Fibroblast of skin of back (primary cell): ENCODE measurements around the gene SHISAL1.
"Not testable (repeated sequence)": the region's sequence is repeated elsewhere in the genome, so short reads cannot be mapped to it uniquely, and the experiment has no call there.

ENCODE experiments used
- DNase-seq: peaks from one replicate; pipeline ENCODE4 v3.0.0-alpha.2; 2013

The SHISAL1 gene

GRCh38 chr22:44328326-44328725, 15.6 kb upstream of the SHISAL1 start:
- no peak for DNase-seq

- no peak for DNase-seq
These were observed 13.7 kb upstream of the SHISAL1 start for GRCh38 chr22:44326491-44326885.

- peak; percentile 51 for DNase-seq
These were observed 13.2 kb upstream of the SHISAL1 start for GRCh38 chr22:44325718-44326490.

- DNase-seq = not testable (repeated sequence)
These were observed 10.5 kb upstream of the SHISAL1 start for GRCh38 chr22:44323140-44323790.

- DNase-seq = no peak
These were observed 6.9 kb upstream of the SHISAL1 start for GRCh38 chr22:44319685-44320084.

GRCh38 chr22:44318751-44319150, 6.0 kb upstream of the SHISAL1 start:
- DNase-seq = no peak

- no peak for DNase-seq
These were observed 5.3 kb upstream of the SHISAL1 start for GRCh38 chr22:44317886-44318637.

GRCh38 chr22:44317123-44317444, 4.3 kb upstream of the SHISAL1 start:
- DNase-seq = no peak

- DNase-seq = no peak
These were observed 3.8 kb upstream of the SHISAL1 start for GRCh38 chr22:44316393-44317122.

- DNase-seq = no peak
These were observed 1.8 kb upstream of the SHISAL1 start for GRCh38 chr22:44314425-44315067.

- no peak for DNase-seq
These were observed 745 bp upstream of the SHISAL1 start for GRCh38 chr22:44313385-44314006.

- DNase-seq = peak; percentile 79
These were observed 938 bp downstream of the SHISAL1 start for GRCh38 chr22:44311855-44312170.

- no peak for DNase-seq
These were observed 1.5 kb downstream of the SHISAL1 start for GRCh38 chr22:44311104-44311854.

GRCh38 chr22:44309647-44310046, 3.1 kb downstream of the SHISAL1 start:
- DNase-seq = no peak

GRCh38 chr22:44309137-44309536, 3.6 kb downstream of the SHISAL1 start:
- peak; percentile 94 for DNase-seq

GRCh38 chr22:44307509-44308169, 5.1 kb downstream of the SHISAL1 start:
- no peak for DNase-seq

GRCh38 chr22:44305888-44306287, 6.9 kb downstream of the SHISAL1 start:
- DNase-seq = no peak

GRCh38 chr22:44305455-44305854, 7.3 kb downstream of the SHISAL1 start:
- no peak for DNase-seq

- no peak for DNase-seq
These were observed 7.8 kb downstream of the SHISAL1 start for GRCh38 chr22:44304911-44305310.

GRCh38 chr22:44304354-44304753, 8.4 kb downstream of the SHISAL1 start:
- peak; percentile 41 for DNase-seq

- not testable (repeated sequence) for DNase-seq
These were observed 10.4 kb downstream of the SHISAL1 start for GRCh38 chr22:44302363-44302762.
